GM19043 (cell line): ENCODE data around the gene TRIP13.
"Not testable (repeated sequence)": the region's sequence is repeated elsewhere in the genome, so short reads cannot be mapped to it uniquely, and the experiment has no call there.

Experiments
- ATAC-seq: cut with Tn5 transposase; IDR thresholded peaks from one replicate; pipeline ENCODE4 v1.9.1; 2021; ENCODE audit warnings: low read depth; ENCODE audit not compliant: unreplicated experiment

TRIP13 gene

GRCh38 chr5:889075-889710 lies 3.5 kb upstream of the TRIP13 start:
- no peak for ATAC-seq

- no peak for ATAC-seq
Measured at GRCh38 chr5:891117-891836, 1.4 kb upstream of the TRIP13 start.

DNA sequence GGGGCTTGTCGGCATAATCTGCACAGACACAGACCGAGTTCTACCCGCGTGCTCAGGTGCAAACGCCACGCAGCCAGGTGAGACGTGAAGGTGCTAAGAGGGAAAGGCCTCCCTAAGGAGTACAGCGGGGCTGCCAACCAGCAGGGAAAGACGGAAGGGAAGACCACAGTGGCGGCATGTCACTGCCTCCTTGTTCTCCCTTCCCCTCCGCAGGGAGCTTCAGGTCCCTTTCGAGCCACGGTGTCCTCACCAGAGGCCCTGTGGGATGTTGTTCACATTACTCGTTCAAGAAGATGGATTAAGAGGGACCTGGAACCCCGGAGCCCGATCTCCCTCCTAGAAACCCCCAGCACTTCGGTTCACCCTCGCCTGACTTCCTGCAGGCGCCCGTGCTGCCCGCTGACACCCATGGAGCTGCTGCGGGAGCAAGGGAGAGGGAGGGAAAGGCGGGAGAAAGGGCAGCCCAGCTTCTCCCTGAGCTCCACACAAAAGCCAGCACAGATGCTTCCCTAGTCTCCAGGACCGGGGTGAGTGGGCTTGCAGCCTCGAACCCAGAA lies 769 bp upstream of the TRIP13 start:
- ATAC-seq, result no peak

GRCh38 chr5:893137-893506 lies 438 bp downstream of the TRIP13 start:
- no peak for ATAC-seq

- ATAC-seq, result no peak
Measured at GRCh38 chr5:893711-894110, 1.0 kb downstream of the TRIP13 start.

DNA sequence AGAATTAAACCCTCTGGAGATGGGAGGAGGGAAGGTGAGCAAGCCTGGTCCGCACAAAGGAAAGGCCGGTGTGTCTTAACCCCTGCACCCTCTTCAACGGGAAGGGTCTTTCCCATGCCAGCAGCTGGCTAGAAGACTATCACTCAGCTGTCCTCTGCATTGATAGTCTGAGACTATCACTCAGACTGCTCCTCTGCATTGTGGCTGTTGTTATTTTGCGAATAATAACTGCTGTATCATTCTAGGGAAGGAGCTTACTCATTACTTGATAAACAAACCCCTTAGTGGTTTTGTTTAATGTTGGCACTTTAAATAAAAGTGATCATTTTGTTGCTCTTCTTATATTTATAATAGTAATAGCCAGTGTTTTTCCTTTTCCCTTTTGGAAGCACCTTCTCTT lies 8.1 kb downstream of the TRIP13 start:
- ATAC-seq, result no peak

DNA sequence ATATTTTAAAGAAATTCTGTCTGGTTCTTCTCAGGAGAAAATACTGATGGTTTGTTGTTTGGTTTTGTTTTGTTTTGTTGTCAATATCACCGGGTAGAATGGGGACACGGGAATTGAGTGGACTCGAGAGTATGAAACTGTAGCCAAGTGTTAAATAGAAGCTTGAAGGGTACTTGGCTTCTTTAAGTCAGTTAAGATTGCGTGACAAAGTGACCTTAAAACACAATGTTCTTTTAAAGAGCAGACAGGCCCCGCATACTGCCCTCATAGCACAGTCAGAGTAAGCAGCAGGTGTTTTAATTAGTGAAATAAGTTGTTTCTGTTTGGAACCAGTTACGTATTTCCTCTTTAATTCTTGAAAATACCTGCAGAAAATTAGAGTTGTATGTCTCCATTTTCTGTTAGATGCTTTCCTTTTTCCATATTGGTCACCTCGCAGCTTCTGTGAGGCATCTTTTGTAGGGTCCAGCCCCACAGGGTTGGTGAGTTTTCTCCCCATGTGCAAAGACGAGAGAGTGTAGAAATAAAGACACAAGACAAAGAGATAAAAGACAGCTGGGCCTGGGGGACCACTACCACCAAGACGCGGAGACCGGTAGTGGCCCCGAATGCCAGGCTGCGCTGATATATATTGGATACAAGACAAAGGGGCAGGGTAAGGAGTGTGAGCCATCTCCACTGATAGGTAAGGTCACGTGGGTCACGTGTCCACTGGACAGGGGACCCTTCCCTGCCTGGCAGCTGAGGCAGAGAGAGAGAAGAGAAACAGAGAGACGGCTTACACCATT lies 9.6 kb downstream of the TRIP13 start:
- no peak for ATAC-seq

- no peak for ATAC-seq
Measured at GRCh38 chr5:903756-904096, 11.0 kb downstream of the TRIP13 start.

DNA sequence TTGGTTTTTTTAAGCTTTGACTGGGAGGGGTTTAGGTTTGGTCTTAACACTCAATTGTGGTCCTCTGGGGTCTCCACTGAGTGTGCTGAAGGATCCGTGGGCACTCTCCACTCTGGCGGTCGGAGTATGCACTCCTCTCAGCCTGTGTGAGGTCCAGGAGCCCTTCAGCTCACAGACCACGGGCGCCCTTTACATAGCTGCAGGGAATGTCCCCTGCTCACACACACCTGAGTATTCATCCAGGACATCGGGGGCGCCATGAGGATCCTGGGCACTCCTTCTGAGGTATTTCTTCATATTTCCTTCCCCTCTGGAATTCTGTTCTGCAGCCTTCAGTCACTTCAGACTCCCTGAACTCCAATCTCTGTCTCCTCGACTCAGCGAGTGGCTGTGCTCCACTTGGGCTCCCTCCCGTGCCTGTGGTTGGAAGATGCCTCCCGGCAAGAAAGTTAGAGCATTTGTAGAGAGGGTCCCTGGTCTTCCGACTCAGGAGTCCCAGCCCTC lies 12.5 kb downstream of the TRIP13 start:
- no peak for ATAC-seq

DNA sequence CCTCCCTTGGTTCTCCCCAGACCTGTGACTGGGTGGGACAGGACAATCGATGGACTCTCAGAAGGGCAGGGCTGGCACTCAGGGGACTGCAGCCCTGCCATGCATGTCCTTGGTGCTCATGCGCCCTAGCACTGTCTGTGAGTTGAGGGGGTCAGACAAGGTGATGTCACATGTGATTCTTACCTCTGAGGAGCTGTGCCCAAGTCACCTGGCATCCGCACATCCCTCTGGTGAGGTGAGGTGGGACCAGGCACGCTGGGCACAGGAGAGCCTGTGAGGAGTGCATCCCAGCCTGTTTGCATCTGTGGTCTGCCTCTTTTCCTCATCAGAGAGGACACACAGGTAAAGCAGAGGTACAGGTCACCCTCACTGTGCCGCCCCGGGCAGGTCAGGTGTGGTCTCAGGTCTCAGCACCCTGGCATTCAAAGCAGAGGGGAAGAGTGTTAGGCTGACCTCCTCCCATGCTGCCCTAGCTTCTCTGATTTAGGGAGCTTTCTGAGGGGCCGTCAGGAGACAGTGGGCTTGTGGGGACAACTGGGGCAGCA lies 14.8 kb downstream of the TRIP13 start:
- no peak for ATAC-seq

DNA sequence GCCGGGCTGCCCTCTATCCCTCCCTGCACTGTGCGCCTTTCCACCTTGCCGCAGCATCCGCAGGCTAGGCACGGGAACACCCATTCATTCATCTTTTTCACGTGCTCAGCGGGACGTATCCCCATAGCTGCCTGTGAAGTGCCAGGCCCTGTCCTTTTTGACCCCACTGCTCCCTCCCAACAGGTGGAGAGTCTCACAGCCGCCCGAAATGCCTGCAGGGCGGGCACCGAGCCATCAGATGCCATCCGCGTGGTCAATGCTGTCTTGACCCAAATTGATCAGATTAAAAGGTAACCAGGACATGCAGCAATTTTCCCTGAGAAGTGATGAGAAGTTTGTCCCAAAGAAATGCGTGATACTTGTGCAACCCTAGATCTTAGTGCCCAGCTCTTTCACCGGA lies 15.5 kb downstream of the TRIP13 start:
- ATAC-seq, result no peak

DNA sequence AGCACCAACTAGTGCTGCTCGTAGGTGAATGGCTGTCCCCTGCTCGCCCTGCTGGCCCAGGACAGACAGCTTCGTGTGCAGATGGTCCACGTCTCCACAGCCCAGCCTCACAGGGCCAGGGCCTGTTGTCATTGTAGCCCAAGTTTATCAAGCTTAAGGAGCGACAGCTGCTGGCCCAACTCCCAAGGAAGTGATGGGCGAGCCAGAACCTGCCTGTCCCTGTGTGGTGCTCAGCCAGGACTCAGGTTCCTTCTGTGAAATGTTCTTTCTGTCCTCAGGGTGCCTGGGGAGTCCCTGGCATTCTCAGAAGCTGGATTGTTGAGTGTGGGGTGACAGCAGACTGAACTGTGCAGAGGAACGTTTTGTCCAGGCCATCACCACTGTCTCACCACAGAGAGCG lies 16.4 kb downstream of the TRIP13 start:
- ATAC-seq, result no peak

DNA sequence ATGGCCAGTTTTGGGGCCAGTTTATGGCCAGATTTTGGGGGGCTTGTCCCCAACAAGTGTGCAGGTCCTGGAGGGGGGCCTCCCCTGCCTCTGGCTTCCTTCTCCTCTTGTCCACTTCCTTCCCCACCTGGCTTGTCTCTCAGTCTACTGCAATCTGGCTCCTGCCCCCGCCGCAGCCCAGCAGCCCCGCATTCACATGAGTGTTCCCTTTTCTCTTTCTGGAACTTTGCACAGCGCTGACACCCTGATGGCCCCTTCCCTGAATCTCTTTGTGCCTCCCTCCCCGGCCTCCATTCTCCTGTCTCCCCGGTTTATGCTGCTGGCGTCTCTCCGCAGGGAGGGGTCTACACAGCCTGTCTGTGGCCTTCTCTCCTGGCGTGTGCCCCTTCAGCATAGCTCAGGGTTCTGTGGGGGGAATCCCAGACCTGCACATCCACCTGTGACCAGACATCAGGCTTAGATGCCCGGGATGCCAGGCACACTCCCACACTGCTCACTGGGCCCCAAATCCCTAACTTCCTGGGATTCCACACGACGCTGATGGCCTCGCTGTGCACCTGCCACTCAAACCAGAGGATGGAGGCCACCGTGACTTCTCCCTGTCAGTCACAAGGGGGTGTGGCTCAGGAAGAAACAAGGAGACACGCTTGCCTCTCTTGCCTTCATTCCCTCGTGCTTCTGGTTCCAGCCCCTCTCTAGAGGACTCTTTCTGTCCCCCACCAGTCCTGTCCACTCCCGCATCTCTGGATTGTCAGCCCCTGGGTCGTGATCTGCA lies 17.5 kb downstream of the TRIP13 start:
- no peak for ATAC-seq

- no peak for ATAC-seq
Measured at GRCh38 chr5:910769-911160, 18.1 kb downstream of the TRIP13 start.

- ATAC-seq, result no peak
Measured at GRCh38 chr5:911601-912000, 18.9 kb downstream of the TRIP13 start.

GRCh38 chr5:912280-913091 lies 19.8 kb downstream of the TRIP13 start:
- no peak for ATAC-seq

GRCh38 chr5:914174-914573 lies 21.5 kb downstream of the TRIP13 start:
- ATAC-seq, result no peak

GRCh38 chr5:914612-915011 lies 21.9 kb downstream of the TRIP13 start:
- ATAC-seq, result no peak

- ATAC-seq, result not testable (repeated sequence)
Measured at GRCh38 chr5:915346-915745, 22.7 kb downstream of the TRIP13 start.

DNA sequence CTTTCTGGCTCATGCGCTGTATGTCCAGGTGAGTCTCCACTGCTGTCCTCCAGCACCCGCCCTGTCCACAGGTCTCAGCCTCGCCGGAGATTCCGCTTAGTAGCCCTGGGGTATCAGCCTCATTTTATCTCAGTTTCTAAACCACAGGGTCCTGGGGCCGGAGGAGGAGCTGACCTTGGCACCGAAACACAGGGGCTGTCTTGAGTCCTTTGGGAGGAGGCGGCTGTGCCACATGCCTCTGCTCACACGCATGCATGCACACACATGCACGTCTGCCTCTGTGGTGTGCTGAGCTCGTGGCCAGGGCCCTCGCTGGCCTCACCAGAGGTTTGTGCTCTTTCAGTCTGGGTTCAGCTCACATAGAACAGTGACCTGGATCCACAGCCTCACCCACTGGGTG lies 23.3 kb downstream of the TRIP13 start:
- no peak for ATAC-seq
